Kidney epithelial cell (primary cell): Measurements from ENCODE around the gene SMNDC1. TPM values are rescaled to one million over a fixed set of nuclear protein-coding genes. Genes with fewer than 3 reads are reported as not detected.
A peak's percentile ranks its signal among the peaks of the same experiment; 100 is the strongest.

Source experiments
- DNase-seq: peaks from one replicate; pipeline ENCODE4 v3.0.0-alpha.2; 2010; ENCODE audit warnings: low read depth
- H3K27me3 ChIP-seq: 2 replicates; pipeline ENCODE4 v1.6.0; 2011; ENCODE audit warnings: low read length; ENCODE audit not compliant: control insufficient read depth, insufficient read depth
- H3K36me3 ChIP-seq: 2 replicates; pipeline ENCODE4 v1.5.1; 2011; ENCODE audit warnings: low read length; ENCODE audit not compliant: control insufficient read depth, insufficient read depth
- H3K4me3 ChIP-seq: 2 replicates; pipeline ENCODE4 v1.5.1; 2011; ENCODE audit warnings: low read depth, mild to moderate bottlenecking, control low read depth, low read length
- total RNA-seq: library from RNA; depleted of rRNA; stranded (reverse); fragments of >200 nt; gene quantifications from 2 replicates; pipeline ENCODE4 v1.2.3, GENCODE V29; 2015
- TF ChIP-seq, protein P1 (sequence below): IDR thresholded peaks from 2 replicates; pipeline ENCODE4 v1.5.1; 2011; ENCODE audit warnings: mild to moderate bottlenecking, moderate library complexity, low read length, control low read depth, inconsistent platforms; ENCODE audit not compliant: insufficient read depth, poor library complexity, severe bottlenecking

The SMNDC1 gene
- total RNA-seq, 1 donor from 2014 or later, result 8.0 TPM

DNA sequence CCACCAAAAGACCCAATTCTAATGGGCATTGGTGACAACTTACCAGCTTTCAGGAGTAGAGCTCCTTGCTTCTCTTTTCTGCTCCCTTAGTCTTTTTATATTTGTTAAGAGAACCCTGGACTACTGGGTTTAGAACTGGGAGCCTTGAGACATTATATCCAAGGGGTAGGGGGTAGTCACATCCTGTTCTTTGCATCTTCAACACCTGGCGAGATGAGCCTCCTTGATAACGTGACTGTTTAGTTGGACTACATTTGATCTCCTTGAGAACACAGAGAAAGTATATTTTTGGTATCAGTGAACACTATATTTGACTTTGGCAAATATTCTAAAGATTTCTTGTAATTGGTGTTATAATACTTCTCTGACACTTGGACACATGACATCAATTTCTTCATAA is 9.0 kb upstream of the SMNDC1 start:
- Histone ChIP-seq H3K4me3 (no peak overlapping the region), H3K36me3 (no peaks in the 10 kb centered on the region), H3K27me3 (no peaks in the 10 kb centered on the region)
- TF ChIP-seq, protein P1, sequence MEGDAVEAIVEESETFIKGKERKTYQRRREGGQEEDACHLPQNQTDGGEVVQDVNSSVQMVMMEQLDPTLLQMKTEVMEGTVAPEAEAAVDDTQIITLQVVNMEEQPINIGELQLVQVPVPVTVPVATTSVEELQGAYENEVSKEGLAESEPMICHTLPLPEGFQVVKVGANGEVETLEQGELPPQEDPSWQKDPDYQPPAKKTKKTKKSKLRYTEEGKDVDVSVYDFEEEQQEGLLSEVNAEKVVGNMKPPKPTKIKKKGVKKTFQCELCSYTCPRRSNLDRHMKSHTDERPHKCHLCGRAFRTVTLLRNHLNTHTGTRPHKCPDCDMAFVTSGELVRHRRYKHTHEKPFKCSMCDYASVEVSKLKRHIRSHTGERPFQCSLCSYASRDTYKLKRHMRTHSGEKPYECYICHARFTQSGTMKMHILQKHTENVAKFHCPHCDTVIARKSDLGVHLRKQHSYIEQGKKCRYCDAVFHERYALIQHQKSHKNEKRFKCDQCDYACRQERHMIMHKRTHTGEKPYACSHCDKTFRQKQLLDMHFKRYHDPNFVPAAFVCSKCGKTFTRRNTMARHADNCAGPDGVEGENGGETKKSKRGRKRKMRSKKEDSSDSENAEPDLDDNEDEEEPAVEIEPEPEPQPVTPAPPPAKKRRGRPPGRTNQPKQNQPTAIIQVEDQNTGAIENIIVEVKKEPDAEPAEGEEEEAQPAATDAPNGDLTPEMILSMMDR, result no peak
- DNase-seq, result no peak

DNA sequence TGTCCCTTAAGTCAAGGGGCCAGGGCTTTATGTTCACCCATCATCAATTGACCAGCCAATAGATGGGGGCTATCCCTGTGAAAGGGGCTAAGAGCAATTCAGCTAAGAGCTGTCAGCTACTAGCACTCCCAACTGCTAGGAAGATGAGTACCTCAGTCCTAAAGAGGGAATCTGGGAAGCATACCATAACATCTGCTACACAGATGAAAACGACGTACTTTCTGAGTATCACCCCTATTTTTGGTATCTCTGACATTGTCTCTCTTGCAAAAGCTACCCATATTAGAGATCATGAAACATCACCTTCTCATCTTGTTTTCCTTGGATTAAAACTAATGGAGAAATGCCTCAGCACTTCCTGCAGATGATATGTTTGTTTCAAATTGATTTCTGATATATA is 7.5 kb upstream of the SMNDC1 start:
- H3K4me3 ChIP-seq, result no peak overlapping the region

DNA sequence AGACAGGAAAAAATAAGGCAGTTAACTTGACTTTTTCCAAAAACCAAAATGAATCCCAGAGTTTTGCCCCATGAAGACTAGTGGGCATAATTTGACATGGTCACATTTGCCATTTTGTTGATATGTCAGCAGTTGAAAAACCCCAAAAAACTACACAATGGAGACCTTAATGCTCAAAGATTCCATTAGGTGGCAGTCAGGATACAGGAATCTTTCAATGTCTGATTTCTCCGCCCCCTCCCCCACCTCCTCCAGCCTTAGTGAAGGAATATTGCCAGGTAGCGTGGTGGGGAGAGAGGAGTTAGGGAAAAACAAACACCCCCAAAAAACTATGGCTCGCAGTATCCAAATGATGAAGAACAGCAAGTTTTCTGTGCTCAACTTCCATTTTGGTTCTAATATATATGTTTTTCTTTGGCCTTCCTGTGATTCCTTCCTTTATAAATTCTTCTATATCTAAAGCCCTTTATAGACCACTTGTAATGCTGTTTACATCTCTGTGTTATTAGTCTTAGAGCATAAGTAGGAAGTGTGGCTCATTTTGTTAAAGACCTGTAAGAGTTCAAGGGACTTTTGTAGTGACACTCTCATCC is 6.7 kb upstream of the SMNDC1 start:
- H3K4me3 ChIP-seq, result no peak overlapping the region
- H3K27me3 ChIP-seq, result no peaks in the 10 kb centered on the region
- TF ChIP-seq, protein P1, result peak; percentile 57
- no peak for DNase-seq
- no peaks in the 10 kb centered on the region for H3K36me3 ChIP-seq

More for the DNA sequence above, 7.5 kb upstream of the SMNDC1 start:
- H3K27me3 ChIP-seq, result no peaks in the 10 kb centered on the region
- TF ChIP-seq, protein P1, result no peak
- DNase-seq, result no peak
- no peaks in the 10 kb centered on the region for H3K36me3 ChIP-seq

DNA sequence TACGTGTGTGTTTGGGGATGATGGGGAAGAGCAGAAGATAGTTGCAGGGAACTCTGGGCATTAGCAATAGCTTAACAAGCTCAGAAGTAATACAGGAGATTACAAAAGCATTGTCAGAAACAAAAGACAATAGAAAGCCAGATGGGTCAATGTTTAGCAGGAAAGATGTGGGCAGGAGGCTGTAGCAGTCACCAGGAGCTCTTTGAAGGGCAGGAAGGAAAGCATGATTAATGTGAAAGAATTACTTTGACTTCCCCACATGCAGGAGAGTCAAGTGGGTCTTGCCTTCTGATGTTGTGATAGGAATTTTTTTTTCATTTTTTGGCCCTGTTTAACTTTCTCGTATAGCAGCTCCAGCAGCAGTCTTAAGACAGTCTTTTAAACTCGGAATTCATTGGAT is 6.0 kb upstream of the SMNDC1 start:
- DNase-seq, result no peak
- Histone ChIP-seq H3K4me3 (no peak overlapping the region), H3K36me3 (no peaks in the 10 kb centered on the region), H3K27me3 (no peaks in the 10 kb centered on the region)
- TF ChIP-seq, protein P1, result no peak

DNA sequence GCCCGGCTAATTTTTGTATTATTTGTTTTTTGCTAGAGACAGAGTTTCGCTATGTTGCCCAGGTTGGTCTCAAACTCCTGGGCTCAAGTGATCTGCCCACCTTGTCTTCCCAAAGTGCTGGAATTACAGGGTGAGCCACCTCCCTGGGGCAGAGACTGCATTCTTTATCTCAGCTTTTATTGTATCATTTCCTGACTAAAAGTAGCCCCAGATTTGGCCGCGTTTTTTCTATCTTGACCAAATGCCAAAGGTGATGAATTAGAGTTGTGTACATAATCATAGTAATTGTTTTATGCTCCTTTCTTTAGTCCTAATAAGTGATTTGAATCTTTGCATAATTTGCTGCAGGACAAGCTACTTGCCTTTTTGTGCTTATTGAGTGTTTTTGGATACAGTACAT is 3.1 kb upstream of the SMNDC1 start:
- TF ChIP-seq, protein P1, result no peak
- DNase-seq, result no peak
- no peaks in the 10 kb centered on the region for H3K27me3 ChIP-seq
- H3K36me3 ChIP-seq, result no peaks in the 10 kb centered on the region
- H3K4me3 ChIP-seq, result no peak overlapping the region

DNA sequence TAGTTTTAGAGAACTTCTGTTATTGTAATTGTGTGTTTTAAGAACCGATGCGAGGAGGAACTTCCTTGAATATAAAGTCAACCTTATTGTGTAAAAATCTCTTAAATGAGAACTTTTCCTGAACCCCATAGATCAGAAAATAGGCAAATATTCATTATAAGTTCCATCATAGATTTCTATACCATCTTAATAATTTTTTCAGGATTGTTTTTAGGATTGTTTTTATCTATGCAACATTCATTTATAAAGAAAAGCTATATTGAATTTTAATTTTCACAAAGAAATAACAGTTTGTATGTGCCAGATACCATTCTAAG is 1.7 kb upstream of the SMNDC1 start:
- TF ChIP-seq, protein P1, result no peak
- Histone ChIP-seq H3K27me3 (no peaks in the 10 kb centered on the region), H3K36me3 (no peaks in the 10 kb centered on the region), H3K4me3 (no peak overlapping the region)
- no peak for DNase-seq
